ENCODE data around the gene MRPS34.

The MRPS34 gene

DNA sequence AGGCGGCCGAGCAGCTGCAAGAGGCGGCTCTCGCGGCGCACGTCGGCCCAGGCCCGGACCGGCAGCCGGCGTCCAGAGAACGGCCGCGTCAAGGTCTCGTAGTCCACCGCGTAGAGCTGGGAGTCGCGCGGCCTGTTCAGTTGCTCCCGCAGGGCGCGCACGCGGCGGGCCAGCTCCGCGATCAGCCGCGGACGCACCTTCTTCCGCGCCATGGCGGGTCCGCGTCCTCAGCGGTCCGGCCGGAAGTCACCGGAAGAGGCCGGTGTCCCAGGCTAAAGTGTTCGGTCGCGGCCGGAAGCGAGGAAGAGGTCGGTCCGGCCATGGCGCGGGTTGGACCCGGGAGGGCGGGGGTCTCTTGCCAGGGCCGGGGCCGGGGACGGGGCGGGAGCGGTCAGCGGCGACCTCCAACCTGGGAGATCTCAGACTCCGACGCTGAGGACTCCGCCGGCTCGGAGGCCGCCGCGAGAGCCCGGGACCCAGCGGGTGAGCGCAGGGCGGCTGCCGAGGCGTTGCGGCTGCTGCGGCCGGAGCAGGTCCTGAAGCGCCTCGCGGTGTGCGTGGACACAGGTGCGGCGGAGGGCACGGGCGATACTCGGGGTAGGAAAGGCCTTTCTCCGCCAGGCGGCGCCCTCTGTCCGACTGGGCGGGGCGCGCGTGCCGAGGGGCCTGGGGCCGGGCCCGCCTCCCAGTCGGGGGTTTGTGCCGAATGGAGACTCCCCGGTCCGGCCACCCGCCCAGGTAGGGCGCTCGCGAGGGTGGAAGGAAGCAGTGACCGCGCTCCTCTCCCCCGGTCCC lies at the start of gene MRPS34:
TSS of gene MRPS34 (minus strand) at position 227 of the 795 bp plus-strand sequence. CDS start at position 212, 15 bp downstream.
- peak within 1 kb of the TSS; percentile 79 for H2AFZ ChIP-seq
- H3K4me1 ChIP-seq = peaks cover 2% of the 10 kb centered on the region
- TF ChIP-seq, protein P1, sequence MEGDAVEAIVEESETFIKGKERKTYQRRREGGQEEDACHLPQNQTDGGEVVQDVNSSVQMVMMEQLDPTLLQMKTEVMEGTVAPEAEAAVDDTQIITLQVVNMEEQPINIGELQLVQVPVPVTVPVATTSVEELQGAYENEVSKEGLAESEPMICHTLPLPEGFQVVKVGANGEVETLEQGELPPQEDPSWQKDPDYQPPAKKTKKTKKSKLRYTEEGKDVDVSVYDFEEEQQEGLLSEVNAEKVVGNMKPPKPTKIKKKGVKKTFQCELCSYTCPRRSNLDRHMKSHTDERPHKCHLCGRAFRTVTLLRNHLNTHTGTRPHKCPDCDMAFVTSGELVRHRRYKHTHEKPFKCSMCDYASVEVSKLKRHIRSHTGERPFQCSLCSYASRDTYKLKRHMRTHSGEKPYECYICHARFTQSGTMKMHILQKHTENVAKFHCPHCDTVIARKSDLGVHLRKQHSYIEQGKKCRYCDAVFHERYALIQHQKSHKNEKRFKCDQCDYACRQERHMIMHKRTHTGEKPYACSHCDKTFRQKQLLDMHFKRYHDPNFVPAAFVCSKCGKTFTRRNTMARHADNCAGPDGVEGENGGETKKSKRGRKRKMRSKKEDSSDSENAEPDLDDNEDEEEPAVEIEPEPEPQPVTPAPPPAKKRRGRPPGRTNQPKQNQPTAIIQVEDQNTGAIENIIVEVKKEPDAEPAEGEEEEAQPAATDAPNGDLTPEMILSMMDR (IDR thresholded peaks at IDR 0.05) = peak; percentile 87
- H3K9me3 ChIP-seq (ENCODE audit: control insufficient read depth, low read length) = no peaks in the 10 kb centered on the region
- peak within 1 kb of the TSS; percentile 83 for H3K4me3 ChIP-seq (ENCODE audit: low read depth, low read length)
- H3K27me3 ChIP-seq (ENCODE audit: control insufficient read depth, insufficient read depth, low read length) = no peaks in the 10 kb centered on the region
- peaks cover 5% of the 10 kb centered on the region for H3K79me2 ChIP-seq
- H3K4me2 ChIP-seq (ENCODE audit: low read length) = peak within 1 kb of the TSS; percentile 65
- peak within 1 kb of the TSS; percentile 81 for H3K27ac ChIP-seq
- H3K9ac ChIP-seq = peak within 1 kb of the TSS; percentile 39
- no peaks in the 10 kb centered on the region for H3K36me3 ChIP-seq (ENCODE audit: control insufficient read depth, insufficient read depth, low read length)

DNA sequence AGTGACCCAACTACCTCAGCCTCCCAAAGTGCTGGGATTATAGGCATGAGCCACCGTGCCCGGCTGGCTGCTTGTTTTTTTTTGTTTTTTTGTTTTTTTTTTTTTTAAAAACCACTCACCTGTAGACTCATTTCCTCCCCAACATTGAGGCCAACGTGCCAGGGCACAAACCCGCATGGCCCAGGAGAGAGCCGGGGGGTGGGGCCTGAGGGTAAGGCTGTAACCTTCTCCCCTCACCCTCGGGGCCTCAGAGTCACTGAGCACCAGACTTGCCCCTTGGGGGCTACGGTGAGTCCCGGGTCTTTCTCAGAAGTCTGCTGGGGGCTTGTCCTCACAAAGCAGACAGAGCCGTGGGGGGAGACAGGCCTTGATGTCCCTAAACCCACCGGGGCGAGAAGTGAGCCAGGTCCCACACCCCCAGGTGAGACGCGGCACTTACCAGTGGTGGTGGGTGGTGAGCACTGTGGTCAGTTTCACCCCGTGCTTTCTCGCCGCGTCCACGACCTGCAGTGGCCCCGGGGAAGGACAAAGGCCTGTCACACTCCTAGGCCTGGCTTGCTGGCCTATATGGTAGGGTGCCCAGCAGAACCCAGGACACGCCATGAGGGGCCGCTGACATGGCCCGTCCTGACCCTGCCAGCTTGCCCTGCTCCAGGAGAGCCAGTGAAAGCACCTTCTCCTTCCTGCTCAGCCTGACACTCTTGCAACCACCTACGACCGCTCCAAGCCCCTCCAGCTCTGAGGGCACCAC lies 49.1 kb upstream of the MRPS34 start:
- TF ChIP-seq, protein P1 (IDR thresholded peaks at IDR 0.05) = no peak
- no peak overlapping the region for H2AFZ ChIP-seq
- H3K4me2 ChIP-seq (ENCODE audit: low read length) = no peak overlapping the region
- H3K79me2 ChIP-seq = peaks cover 52% of the 10 kb centered on the region
- H3K4me1 ChIP-seq = peaks cover 5% of the 10 kb centered on the region
- no peaks in the 10 kb centered on the region for H3K27me3 ChIP-seq (ENCODE audit: control insufficient read depth, insufficient read depth, low read length)
- no peak overlapping the region for H3K9ac ChIP-seq
- no peaks in the 10 kb centered on the region for H3K36me3 ChIP-seq (ENCODE audit: control insufficient read depth, insufficient read depth, low read length)
- no peak overlapping the region for H3K27ac ChIP-seq
- no peak overlapping the region for H3K4me3 ChIP-seq (ENCODE audit: low read depth, low read length)
- no peaks in the 10 kb centered on the region for H3K9me3 ChIP-seq (ENCODE audit: control insufficient read depth, low read length)

DNA sequence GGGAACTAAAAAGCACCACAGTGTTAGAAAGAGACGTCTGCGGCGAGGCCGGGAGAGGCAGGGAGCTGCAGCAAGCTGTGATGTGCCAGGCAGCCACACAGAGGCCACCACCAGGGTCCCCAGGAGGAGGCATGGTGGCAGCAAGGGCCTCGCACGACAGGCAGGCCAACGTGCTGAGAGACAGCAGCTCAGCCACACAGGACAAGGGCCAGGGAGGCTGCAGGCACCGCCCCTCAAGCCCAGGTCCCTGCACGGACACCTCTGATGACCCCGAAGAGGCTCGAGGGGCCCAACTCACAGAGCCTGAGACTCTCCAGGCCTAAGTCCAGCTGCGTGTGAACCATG lies 48.0 kb upstream of the MRPS34 start:
- Histone ChIP-seq H3K9me3 (ENCODE audit: control insufficient read depth, low read length) (no peaks in the 10 kb centered on the region), H3K79me2 (peaks cover 52% of the 10 kb centered on the region), H3K27me3 (ENCODE audit: control insufficient read depth, insufficient read depth, low read length) (no peaks in the 10 kb centered on the region), H3K4me2 (ENCODE audit: low read length) (no peak overlapping the region), H3K36me3 (ENCODE audit: control insufficient read depth, insufficient read depth, low read length) (no peaks in the 10 kb centered on the region), H3K9ac (no peak overlapping the region), H3K4me1 (peaks cover 5% of the 10 kb centered on the region), H3K27ac (no peak overlapping the region), H3K4me3 (ENCODE audit: low read depth, low read length) (no peak overlapping the region), H2AFZ (no peak overlapping the region)
- TF ChIP-seq, protein P1 (IDR thresholded peaks at IDR 0.05) = no peak

DNA sequence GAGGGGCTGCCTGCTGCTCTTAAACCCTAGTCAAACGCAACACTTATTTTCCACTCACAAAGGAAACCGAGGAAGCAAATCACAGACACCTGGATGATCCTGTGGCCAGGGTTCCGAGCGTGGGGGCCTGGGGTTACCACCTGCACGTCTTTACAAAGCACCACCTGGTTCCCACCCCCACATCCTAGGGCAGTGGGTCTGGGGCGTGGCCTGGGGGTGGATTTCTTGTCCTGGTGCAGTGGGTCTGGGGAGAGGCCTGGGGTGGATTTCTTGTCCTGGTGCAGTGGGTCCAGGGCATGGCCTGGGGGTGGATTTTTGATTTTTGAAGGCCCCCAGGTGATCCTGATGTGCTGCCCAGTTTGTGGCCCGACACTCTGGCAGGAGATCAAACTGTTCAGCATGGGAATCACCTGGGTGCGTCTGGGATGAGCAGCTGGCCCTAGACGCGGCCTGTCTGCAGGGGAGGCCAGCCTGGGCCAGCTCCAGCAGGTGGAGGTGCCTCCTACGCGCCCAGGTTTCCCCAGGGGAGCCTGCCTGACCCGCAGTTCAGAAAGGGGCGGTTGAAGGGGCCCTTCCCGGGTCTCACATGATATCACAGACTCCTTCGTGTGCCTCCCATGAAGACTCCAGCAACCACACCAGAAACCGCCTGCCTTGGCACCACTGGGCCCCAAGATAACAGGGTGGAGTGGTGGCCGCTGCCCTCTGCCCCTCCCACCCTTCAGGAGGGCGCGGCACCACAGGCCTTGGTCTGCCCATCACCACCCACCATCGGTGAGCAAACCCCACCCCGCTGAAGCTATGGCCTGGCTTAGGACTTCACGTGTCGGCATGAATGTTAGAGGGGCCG lies 47.4 kb upstream of the MRPS34 start:
- Histone ChIP-seq H3K9me3 (ENCODE audit: control insufficient read depth, low read length) (no peaks in the 10 kb centered on the region), H3K27me3 (ENCODE audit: control insufficient read depth, insufficient read depth, low read length) (no peaks in the 10 kb centered on the region), H3K4me2 (ENCODE audit: low read length) (no peak overlapping the region), H3K36me3 (ENCODE audit: control insufficient read depth, insufficient read depth, low read length) (no peaks in the 10 kb centered on the region), H3K4me3 (ENCODE audit: low read depth, low read length) (no peak overlapping the region), H3K27ac (no peak overlapping the region), H3K9ac (no peak overlapping the region), H3K4me1 (peaks cover under 1% of the 10 kb centered on the region), H2AFZ (no peak overlapping the region), H3K79me2 (peaks cover 46% of the 10 kb centered on the region)
- TF ChIP-seq, protein P1 (IDR thresholded peaks at IDR 0.05) = no peak
